ENCODE results near the gene NIPAL1.

NIPAL1 gene

DNA sequence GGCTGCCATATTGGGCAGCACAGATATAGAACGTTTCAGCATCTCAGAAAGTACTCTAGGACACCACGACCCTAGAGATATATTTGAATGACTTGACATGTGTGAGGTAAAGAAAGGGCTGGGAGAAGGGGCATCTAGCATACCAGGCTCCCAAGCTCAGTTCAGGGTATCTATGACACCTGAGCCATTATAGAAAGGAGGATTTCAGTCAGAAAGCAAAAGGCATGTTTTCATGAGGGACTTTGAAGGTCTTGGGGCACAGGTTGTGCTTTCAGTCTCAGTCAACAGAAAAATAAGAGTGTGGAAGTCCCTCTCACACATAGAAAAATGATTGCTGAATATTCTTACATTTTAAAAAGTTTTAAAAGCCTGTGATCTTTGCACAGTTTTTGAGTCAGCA, 51.6 kb downstream of the NIPAL1 start:
- no peak for FAIRE-seq

DNA sequence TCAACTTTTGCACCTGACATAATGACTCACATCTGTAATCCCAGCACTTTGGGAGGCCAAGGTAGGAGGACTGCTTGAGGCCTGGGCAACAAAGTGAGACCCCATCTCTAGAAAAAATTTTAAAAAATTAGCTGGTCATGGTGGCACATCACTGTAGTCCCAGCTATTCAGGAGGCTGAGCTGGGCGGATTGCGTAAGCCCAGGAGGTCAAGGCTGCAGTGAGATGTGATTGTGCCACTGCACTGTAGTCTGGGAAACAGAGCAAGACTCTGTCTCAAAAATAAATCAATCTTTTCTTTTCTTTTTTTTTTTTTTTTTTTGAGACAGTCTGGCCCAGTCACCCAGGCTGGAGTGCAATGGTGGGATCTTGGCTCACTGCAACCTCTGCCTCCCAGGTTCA, 52.5 kb downstream of the NIPAL1 start:
- FAIRE-seq: no peak

- FAIRE-seq: no peak
Measured at GRCh38 chr4:48071191-48071590, 54.6 kb downstream of the NIPAL1 start.

GRCh38 chr4:48073567-48074103, 57.1 kb downstream of the NIPAL1 start:
- FAIRE-seq: no peak

- no peak for FAIRE-seq
Measured at GRCh38 chr4:48074657-48075056, 58.1 kb downstream of the NIPAL1 start.

- no peak for FAIRE-seq
Measured at GRCh38 chr4:48078425-48078824, 61.9 kb downstream of the NIPAL1 start.

DNA sequence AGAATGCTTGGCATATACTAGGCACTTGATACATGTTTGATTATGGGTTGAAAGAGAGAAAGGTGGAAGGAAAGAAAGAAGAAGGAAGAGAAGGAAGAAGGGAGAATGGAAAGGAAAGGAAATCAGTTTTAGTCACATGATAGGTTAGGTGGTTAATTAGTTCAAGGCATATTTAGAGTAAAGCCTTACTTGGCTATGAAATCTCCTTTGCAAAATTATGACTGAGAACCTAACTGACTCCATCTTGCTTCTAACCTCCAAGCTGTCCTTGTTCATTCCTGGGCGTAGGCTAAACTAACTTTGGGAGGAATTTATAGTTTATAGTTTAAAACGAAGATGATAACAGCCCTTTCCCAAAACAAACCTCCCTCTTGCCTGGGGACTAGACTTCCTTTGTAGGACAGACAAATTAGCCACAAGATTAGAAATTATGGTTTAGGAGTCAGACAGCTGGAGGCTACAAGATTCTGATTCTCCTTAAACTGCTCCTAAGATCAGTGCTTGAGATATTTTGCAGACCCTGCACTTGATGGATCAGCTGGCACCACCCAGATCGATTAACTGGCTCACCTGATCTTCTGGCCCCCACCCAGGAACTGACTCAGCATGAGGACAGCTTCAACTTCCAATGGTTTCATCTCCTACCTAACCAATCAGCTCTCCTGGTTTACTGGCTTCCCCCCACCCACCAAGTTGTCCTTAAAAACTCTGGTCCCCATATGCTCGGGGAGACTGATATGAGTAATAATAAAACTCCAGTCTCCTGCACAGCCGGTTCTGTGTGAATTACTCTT, 62.5 kb downstream of the NIPAL1 start:
- FAIRE-seq: no peak

DNA sequence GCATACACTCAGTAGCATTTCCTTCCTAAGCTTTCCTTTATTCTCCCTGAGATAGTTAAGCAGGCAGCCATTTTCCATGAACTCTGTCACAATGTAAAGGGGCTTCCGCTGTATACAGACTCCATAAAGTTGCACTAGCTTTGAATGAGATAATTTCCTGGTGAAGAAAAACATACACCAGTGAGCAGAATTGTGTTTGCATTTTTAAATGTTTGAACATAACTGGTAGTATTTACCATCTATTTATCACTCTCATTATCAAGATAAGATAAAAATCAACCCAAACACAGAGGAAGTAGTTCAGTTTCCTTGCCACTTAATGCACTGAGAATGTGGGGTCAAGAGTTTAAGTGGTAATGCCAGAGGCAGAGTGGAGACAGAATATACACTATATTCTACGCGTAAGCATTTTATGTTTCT, 63.4 kb downstream of the NIPAL1 start:
- FAIRE-seq: no peak

DNA sequence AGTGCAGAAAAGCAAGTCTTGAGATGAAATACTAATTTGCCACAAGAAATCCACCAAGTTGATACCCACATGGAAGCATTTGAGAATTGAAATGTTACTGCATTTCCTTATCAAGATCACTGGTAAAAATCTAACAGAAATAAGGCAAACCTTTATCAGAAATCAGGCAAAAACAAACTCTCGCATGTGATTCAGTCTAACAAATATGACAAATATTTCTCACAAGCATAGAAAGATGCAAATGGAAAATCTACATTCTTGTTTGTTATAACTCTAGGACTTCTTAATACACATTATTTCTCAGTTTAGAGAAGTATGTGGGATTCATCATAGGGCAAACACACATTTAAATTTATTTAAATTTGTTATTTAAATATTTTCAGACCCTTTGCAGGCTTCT, 64.6 kb downstream of the NIPAL1 start:
- FAIRE-seq: no peak

GRCh38 chr4:48082956-48083355, 66.4 kb downstream of the NIPAL1 start:
- FAIRE-seq: no peak

GRCh38 chr4:48085821-48086589, 69.4 kb downstream of the NIPAL1 start:
- FAIRE-seq: no peak
